Fibroblast of villous mesenchyme (primary cell): ENCODE data around the gene GPAM. TPM values are rescaled to one million over a fixed set of nuclear protein-coding genes. Genes with fewer than 3 reads are reported as not detected.

Experiments
- DNase-seq: peaks from one replicate; pipeline ENCODE4 v3.0.0-alpha.2; 2010; ENCODE audit warnings: low read depth
- H3K4me3 ChIP-seq: 2 replicates; pipeline ENCODE4 v1.5.1; 2011; ENCODE audit warnings: low read depth, mild to moderate bottlenecking, low read length
- CTCF ChIP-seq: IDR thresholded peaks from 2 replicates; pipeline ENCODE4 v1.5.1; 2012; ENCODE audit warnings: low read depth, mild to moderate bottlenecking, low read length; ENCODE audit not compliant: insufficient read depth
- total RNA-seq: library from RNA; depleted of rRNA; stranded (reverse); fragments of >200 nt; gene quantifications from 2 replicates; pipeline ENCODE4 v1.2.3, GENCODE V29; 2012

The GPAM gene
- total RNA-seq, 1 donor: 12.5 TPM

DNA sequence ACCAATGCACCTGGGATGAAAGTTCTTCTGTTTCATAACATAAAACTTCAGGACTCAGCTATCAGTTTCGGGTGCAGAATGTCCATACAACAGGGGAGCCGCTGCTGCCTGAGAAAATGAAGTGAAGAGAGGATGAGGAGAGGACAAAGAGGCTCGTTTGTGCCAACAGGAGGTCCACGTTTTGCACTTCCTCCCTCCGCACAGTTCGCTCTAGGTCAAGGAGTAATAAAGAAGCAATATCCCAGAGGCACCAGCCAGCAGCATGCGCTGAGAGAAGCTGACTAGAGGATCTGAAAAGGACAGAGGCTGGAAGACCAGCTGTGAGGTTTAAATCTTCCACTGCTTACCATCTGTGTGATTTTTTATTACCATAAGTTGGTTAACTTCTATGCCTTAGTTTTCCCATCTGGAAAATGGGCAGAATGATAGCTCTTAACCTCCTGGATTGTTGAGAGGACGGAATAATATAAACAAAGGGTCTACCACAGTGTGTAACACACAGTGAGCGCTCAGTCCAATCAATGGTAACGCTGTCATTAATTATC lies 709 bp downstream of the GPAM start:
- no peak for DNase-seq
- peak overlapping the region; percentile 90 for H3K4me3 ChIP-seq
- TF ChIP-seq CTCF: no peak

DNA sequence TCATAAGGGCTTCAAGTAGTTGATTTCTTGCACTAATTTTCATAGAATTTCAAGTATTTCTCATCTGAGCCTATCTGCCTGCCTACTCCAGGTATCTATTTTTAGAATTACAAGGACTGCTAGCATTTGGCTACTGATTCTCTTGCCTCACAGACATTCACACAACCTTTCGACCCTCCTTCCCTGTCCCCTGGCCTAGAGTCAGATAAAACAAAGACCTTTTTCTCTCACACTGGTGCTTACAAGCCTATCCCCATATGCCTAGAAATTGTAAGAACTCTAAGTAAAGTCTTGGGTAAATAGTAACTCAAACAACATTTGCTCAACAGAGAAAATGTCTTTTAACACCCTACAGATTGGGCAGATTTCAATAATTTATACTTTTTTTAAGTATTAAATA lies 6.3 kb downstream of the GPAM start:
- no peak overlapping the region for H3K4me3 ChIP-seq
- no peak for DNase-seq

DNA sequence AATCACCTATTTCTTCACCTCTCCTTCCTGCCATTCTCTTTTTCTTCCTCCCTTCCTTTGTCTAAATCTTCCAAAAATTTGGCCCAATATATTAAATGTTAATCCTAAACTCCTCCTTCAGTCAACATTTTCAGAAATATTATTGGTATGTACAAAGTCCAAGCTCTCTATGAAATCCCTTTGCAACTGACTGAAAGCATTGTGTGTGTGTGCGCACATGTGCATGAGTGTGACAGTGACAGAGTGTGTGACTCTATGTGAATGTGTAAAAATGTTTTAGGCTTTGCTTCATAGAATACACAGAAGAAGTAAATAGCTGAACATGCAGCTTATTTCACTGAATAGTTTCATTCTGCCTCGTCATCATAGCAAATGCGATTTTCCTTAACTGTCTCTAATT lies 7.0 kb downstream of the GPAM start:
- TF ChIP-seq CTCF: no peak
- no peak overlapping the region for H3K4me3 ChIP-seq
- no peak for DNase-seq

More for the DNA sequence above, 6.3 kb downstream of the GPAM start:
- no peak for TF ChIP-seq CTCF

DNA sequence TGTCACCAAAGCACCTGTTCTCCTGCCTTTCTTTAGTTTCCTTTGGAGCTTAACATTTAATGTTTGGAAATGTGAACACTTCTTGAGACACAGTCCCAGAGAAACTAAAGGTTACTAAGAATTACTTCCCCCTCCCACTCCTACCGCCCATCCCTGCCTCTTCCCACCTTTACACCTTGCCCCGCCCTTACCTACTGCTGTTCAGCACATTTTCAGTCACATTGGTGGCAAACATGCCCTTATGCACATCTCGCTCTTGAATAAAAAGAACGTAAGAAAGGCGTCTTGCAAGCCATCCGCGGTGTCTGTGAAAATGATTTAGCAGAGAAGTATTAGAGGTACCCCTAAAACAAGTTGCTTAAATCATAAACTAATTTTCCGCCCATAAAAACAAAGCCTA lies 8.2 kb downstream of the GPAM start:
- no peak overlapping the region for H3K4me3 ChIP-seq
- no peak for TF ChIP-seq CTCF
- DNase-seq: no peak

DNA sequence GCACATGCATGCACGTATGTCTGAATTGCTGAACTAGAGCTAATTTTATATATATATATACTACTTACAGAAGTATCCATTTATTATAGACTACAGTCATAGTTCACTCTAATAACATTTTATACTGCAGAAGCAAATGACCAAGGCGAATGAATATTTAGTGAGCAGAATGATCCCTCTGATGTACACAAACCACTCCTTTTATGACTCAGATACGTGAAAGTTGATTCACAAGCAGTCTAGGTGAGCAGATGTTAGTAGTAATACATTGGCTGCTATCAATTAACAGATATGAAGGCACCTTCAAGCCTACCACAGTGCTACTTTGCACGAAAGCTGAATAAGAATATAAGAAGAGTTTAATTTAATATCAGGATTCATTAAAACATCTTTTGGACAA lies 10.4 kb downstream of the GPAM start:
- DNase-seq: no peak
- no peak overlapping the region for H3K4me3 ChIP-seq

GRCh38 chr10:112168733-112169132 lies 14.8 kb downstream of the GPAM start:
- H3K4me3 ChIP-seq: no peak overlapping the region
- DNase-seq: no peak
- no peak for TF ChIP-seq CTCF

More for the DNA sequence above, 10.4 kb downstream of the GPAM start:
- TF ChIP-seq CTCF: no peak

DNA sequence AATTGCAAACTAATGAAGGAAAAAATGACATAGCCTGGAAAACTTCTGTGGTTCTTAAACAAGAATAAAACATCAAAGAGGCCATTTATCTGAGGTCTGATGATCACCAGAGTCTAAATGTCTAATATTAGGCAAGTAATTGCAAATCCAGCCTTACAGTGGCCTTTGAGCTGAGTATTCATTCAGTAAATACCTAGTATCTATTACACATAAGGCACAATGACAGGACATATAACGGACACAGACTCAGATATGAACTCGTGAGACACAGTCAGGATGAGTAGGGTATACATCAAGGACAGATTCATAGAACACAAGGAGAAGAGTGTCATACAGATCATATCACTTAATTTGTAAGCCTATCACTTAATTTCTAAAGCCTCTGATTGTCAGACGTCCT lies 16.8 kb downstream of the GPAM start:
- no peak for TF ChIP-seq CTCF
- DNase-seq: no peak
- H3K4me3 ChIP-seq: no peak overlapping the region
